Stomach smooth muscle (tissue), 2 donors: ENCODE measurements around the gene C11orf68.

Experiments used
- H3K27ac ChIP-seq: one replicate; pipeline ENCODE4 v1.7.0; 2013; ENCODE audit warnings: mild to moderate bottlenecking, low read length, inconsistent platforms
- H3K27me3 ChIP-seq, 2 donors: one replicate each; pipeline ENCODE4 v1.7.0; 2013; ENCODE audit warnings: low read length in 2 of 2; ENCODE audit not compliant: insufficient read depth in 2 of 2, control insufficient read depth in 1 of 2
- H3K36me3 ChIP-seq, 2 donors: one replicate each; pipeline ENCODE4 v1.7.0; 2013; ENCODE audit warnings: low read length in 2 of 2; ENCODE audit not compliant: control insufficient read depth in 2 of 2, insufficient read depth in 2 of 2
- H3K4me1 ChIP-seq: one replicate; pipeline ENCODE4 v1.7.0; 2013; ENCODE audit warnings: low read length; ENCODE audit not compliant: control insufficient read depth, insufficient read depth
- H3K4me3 ChIP-seq, 2 donors: one replicate each; pipeline ENCODE4 v1.7.0; 2013; ENCODE audit warnings: low read length in 2 of 2
- H3K9ac ChIP-seq, 2 donors: one replicate each; pipeline ENCODE4 v1.7.0; 2013; ENCODE audit warnings: low read length in 2 of 2, mild to moderate bottlenecking in 1 of 2
- H3K9me3 ChIP-seq, 2 donors: one replicate each; pipeline ENCODE4 v1.7.0; 2013; ENCODE audit warnings: low read length in 2 of 2; ENCODE audit not compliant: control insufficient read depth in 2 of 2
- donor health status: healthy.
- donor health status: Pancreatic carcinoma.

Gene C11orf68

GRCh38 chr11:65887723-65888162 is 31.1 kb downstream of the C11orf68 start:
- Histone ChIP-seq H3K27ac (peak overlapping the region; percentile 99), H3K4me1 (peaks cover 68% of the 10 kb centered on the region), H3K9me3 (no peaks in the 10 kb centered on the region), H3K9ac (peak overlapping the region; percentile 89 to 91), H3K4me3 (peak overlapping the region; percentile 89 to 93), H3K27me3 (no peaks in the 10 kb centered on the region), H3K36me3 (peaks cover 16 to 22% of the 10 kb centered on the region in 2 donors)

- H3K4me1 ChIP-seq, result peaks cover 61% of the 10 kb centered on the region
These were observed 31.8 kb downstream of the C11orf68 start for GRCh38 chr11:65886826-65887722.

DNA sequence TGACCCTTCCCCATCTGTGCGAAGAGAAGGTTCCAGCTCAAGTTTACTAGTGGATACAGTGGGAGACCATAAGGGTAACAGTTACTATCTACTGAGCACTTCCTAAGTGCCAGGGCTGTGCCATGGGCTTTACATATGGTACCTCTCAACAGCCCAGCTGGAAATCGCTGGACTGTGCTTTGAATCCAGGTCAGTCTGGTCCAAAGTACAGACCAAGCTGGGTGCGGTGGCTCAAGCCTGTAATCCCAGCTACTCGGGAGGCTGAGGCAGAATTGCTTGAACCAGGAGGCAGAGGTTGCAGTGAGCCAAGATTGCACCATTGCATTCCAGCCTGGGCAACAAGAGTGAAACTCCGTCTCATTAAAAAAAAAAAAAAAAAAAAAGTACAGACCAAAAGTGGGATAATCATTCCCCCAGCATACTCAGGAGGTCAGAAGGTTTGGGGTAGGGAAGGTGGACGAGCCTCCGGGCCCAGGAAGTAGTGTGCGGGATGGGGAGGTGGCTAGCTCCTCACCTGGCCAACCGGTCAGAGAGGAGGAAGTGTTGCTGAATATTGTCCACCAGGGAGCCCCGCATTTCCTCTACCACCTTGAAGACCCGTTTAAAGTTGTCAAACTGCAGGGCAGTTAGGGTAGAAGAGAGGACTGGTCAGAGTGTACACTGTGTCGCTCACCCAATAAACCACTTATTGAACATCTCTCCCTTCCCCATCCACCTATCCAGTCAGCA is 32.9 kb downstream of the C11orf68 start:
- H3K36me3 ChIP-seq, result peaks cover 21 to 22% of the 10 kb centered on the region in 2 donors
- no peak overlapping the region for H3K27ac ChIP-seq
- no peak overlapping the region for H3K4me3 ChIP-seq
- H3K27me3 ChIP-seq, result no peaks in the 10 kb centered on the region
- H3K9ac ChIP-seq, result no peak overlapping the region
- H3K4me1 ChIP-seq, result peaks cover 51% of the 10 kb centered on the region
- H3K9me3 ChIP-seq, result no peaks in the 10 kb centered on the region

More at GRCh38 chr11:65886826-65887722, 31.8 kb downstream of the C11orf68 start:
- Histone ChIP-seq H3K9me3 (no peaks in the 10 kb centered on the region), H3K27me3 (no peaks in the 10 kb centered on the region), H3K9ac (peak overlapping the region; percentile 89 to 91), H3K4me3 (peak overlapping the region; percentile 89 to 93), H3K36me3 (peaks cover 21 to 22% of the 10 kb centered on the region in 2 donors), H3K27ac (peak overlapping the region; percentile 99)

DNA sequence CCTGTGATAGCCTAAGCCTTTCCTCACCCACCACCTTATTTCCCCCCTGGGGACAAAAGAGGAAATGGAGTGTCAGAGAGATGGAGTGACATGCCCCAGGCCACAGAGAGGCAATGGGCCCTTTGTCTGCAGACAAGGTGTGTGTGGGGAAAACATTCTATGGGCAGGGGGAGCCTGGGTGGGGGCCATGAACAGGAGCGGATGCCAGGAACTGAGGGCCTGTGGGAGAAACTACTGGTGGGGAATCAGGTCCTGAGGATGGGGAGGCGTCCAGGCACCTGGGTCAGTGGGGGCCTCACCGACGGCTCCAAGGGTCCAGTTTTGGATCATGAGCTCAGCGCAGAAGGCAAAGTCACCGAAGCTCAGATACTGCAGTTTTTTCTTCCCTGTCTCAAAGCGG is 33.6 kb downstream of the C11orf68 start:
- H3K4me1 ChIP-seq, result peaks cover 47% of the 10 kb centered on the region

GRCh38 chr11:65884716-65885092 is 34.2 kb downstream of the C11orf68 start:
- Histone ChIP-seq H3K9ac (no peak overlapping the region), H3K27me3 (no peaks in the 10 kb centered on the region), H3K9me3 (no peaks in the 10 kb centered on the region), H3K4me3 (peak overlapping the region in 1 of 2 donors; percentile 35), H3K36me3 (peaks cover 21 to 22% of the 10 kb centered on the region in 2 donors), H3K4me1 (peaks cover 42% of the 10 kb centered on the region), H3K27ac (peak overlapping the region; percentile 18)

More for the DNA sequence above, 33.6 kb downstream of the C11orf68 start:
- H3K4me3 ChIP-seq, result no peak overlapping the region
- H3K9ac ChIP-seq, result no peak overlapping the region
- no peaks in the 10 kb centered on the region for H3K27me3 ChIP-seq
- H3K9me3 ChIP-seq, result no peaks in the 10 kb centered on the region
- H3K27ac ChIP-seq, result peak overlapping the region; percentile 18
- peaks cover 21 to 22% of the 10 kb centered on the region in 2 donors for H3K36me3 ChIP-seq

- H3K27me3 ChIP-seq, result no peaks in the 10 kb centered on the region
- peaks cover 21 to 22% of the 10 kb centered on the region in 2 donors for H3K36me3 ChIP-seq
- H3K27ac ChIP-seq, result peak overlapping the region; percentile 11
- no peaks in the 10 kb centered on the region for H3K9me3 ChIP-seq
- H3K9ac ChIP-seq, result no peak overlapping the region
- peaks cover 35% of the 10 kb centered on the region for H3K4me1 ChIP-seq
- H3K4me3 ChIP-seq, result peak overlapping the region in 1 of 2 donors; percentile 35
These were observed 34.8 kb downstream of the C11orf68 start for GRCh38 chr11:65883786-65884715.

DNA sequence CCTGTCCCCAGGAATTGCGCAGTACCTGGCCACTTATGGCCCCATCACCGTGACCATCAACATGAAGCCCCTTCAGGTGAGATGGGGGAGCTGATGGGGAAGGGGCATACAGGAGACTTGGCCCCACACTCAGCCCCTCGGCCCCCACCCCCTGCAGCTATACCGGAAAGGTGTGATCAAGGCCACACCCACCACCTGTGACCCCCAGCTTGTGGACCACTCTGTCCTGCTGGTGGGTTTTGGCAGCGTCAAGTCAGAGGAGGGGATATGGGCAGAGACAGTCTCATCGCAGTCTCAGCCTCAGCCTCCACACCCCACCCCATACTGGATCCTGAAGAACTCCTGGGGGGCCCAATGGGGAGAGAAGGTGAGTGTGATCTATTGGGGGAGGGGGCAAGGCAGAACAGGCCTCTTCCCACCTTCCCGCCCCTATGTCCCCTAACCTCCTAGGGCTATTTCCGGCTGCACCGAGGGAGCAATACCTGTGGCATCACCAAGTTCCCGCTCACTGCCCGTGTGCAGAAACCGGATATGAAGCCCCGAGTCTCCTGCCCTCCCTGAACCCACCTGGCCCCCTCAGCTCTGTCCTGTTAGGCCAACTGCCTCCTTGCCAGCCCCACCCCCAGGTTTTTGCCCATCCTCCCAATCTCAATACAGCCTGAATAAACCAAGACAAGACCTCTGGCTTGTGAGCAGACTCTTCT is 35.7 kb downstream of the C11orf68 start:
- Histone ChIP-seq H3K27me3 (no peaks in the 10 kb centered on the region), H3K36me3 (peaks cover 21 to 22% of the 10 kb centered on the region in 2 donors), H3K9me3 (no peaks in the 10 kb centered on the region), H3K4me1 (peaks cover 27% of the 10 kb centered on the region), H3K9ac (no peak overlapping the region), H3K27ac (no peak overlapping the region), H3K4me3 (no peak overlapping the region)

DNA sequence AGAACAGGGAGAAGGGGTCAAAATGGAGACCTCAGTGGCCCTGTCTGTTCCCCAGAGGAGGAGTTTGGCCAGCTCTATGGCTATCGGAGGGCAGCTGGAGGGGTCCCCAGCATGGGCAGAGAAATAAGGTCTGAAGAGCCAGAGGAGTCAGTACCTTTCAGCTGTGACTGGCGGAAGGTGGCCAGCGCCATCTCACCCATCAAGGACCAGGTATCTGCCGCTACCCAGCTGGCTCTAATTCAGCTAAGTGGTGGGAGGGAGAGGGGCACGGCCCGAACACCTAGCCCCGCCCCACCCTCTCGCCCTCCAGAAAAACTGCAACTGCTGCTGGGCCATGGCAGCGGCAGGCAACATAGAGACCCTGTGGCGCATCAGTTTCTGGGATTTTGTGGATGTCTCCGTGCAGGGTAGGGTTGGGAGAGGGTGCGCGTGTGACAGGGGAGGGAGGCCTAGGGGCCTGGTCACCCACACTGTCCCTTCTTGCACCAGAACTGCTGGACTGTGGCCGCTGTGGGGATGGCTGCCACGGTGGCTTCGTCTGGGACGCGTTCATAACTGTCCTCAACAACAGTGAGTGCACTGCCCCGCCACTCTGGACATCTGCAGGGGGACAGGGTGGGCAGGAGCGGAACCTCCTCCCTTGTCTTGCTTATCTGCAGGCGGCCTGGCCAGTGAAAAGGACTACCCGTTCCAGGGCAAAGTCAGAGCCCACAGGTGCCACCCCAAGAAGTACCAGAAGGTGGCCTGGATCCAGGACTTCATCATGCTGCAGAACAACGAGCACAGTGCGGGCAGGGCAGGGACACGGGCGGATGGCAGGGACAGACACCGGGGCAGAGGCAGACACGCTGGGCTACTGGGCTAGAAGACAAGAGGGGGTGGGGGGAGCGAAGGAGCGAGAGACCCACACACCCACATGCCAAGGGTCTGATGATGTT is 36.5 kb downstream of the C11orf68 start:
- no peak overlapping the region for H3K9ac ChIP-seq
- no peak overlapping the region for H3K4me3 ChIP-seq
- H3K36me3 ChIP-seq, result peaks cover 21 to 22% of the 10 kb centered on the region in 2 donors
- H3K9me3 ChIP-seq, result no peaks in the 10 kb centered on the region
- no peaks in the 10 kb centered on the region for H3K27me3 ChIP-seq
- no peak overlapping the region for H3K27ac ChIP-seq
- peaks cover 19% of the 10 kb centered on the region for H3K4me1 ChIP-seq

DNA sequence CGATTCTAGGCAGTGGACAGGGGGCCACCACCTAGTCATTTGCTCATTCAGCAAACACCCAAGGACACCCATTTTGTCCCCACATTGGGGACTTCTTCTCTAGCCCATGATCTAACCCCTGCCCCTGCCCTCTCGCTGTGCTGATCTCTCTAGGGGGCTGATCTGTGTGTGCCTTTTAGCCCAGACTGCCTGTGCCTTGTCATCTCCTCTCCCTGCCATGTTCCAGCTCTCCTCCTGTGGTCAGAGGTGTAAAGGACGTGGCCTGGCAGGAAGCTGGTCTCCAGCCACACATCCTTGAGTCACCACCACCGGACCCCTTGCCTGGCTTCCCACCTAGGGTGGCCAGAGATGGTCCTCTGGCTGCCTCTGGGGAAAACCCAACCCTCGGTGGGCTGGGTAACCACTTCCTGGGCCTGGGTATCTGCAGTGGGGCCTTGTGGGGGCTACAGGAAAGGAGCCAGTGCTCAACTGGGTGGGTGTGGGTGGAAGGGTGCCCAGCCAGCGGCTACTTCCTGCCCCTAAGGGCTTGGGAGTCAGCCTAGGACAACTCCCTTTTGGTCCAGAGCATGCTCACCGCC is 37.9 kb downstream of the C11orf68 start:
- Histone ChIP-seq H3K9ac (no peak overlapping the region), H3K27me3 (no peaks in the 10 kb centered on the region), H3K36me3 (peaks cover 14 to 19% of the 10 kb centered on the region in 2 donors), H3K4me1 (peaks cover 14% of the 10 kb centered on the region), H3K9me3 (no peaks in the 10 kb centered on the region), H3K4me3 (no peak overlapping the region), H3K27ac (no peak overlapping the region)
